BJ (cell line): ENCODE measurements around the gene ARHGAP26. TPM values are rescaled to one million over a fixed set of nuclear protein-coding genes. Genes with fewer than 3 reads are reported as not detected.
A peak's percentile ranks its signal among the peaks of the same experiment; 100 is the strongest.

ENCODE experiments used
- CTCF ChIA-PET: fragments of 350-600 bp; formaldehyde crosslinking; extraction: SDS; loops from one replicate; lab custom pipeline; 2021; ENCODE audit warnings: antibody characterized with exemption, inconsistent platforms; lab: Yijun Ruan, JAX
- POLR2A ChIA-PET: fragments of 300-600 bp; sonication (Branson Sonifier 250); formaldehyde crosslinking; extraction: SDS; loops from one replicate; lab custom pipeline; 2021; ENCODE audit warnings: antibody characterized with exemption; lab: Charles Lee
- DNase-seq: peaks from one replicate; pipeline ENCODE4 v3.0.0-alpha.2; 2011; ENCODE audit warnings: low read depth
- H3K27me3 ChIP-seq: 2 replicates; pipeline ENCODE4 v1.6.0; 2011; ENCODE audit warnings: low read length; ENCODE audit not compliant: control insufficient read depth, insufficient read depth
- H3K36me3 ChIP-seq: 2 replicates; pipeline ENCODE4 v1.5.1; 2011; ENCODE audit warnings: low read length; ENCODE audit not compliant: control insufficient read depth, insufficient read depth
- H3K4me3 ChIP-seq: 2 replicates; pipeline ENCODE4 v1.5.1; 2011; ENCODE audit warnings: low read depth, mild to moderate bottlenecking, control low read depth, low read length
- CTCF ChIP-seq: IDR thresholded peaks from 2 replicates; pipeline ENCODE4 v1.5.1; 2011; ENCODE audit warnings: low read depth, mild to moderate bottlenecking, control low read depth, inconsistent platforms, low read length, moderate library complexity; ENCODE audit not compliant: insufficient read depth
- polyA plus RNA-seq: library from polyadenylated mRNA; depleted of rRNA; stranded (reverse); fragments of >200 nt; gene quantifications from 2 replicates; pipeline ENCODE4 v1.2.3, GENCODE V29; 2011

Gene ARHGAP26
- polyA plus RNA-seq, 1 experiment, result 4.8 TPM

DNA sequence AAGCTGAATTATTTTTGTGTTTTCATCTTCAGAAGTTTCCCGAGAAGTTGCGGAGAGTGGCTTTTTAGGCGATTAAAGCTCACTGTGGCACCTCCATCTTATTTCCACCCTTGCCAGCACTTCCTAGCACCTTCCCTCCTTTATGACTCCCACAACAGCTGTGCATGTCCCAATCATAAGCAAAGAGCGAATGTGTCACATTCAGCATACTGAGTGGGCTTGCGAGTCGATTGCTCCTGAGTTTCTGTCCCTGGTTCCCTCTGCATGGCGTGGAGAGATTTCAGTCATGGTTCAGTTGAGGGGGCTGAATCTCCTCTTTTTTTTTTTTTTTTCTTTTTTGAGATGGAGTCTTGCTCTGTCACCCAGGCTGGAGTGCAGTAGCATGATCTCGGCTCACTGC, 144.9 kb downstream of the ARHGAP26 start:
- H3K27me3 ChIP-seq, result no peaks in the 10 kb centered on the region
- CTCF ChIA-PET, result interaction anchor here (2.1 to 2.4 kb wide), 2 partner anchors 11 to 27 kb away, joined by 7 to 9 read pairs; no protein-coding TSS in a partner anchor
- POLR2A ChIA-PET, result no interaction called here
- TF ChIP-seq CTCF, result no peak
- DNase-seq, result no peak
- no peak overlapping the region for H3K4me3 ChIP-seq
- H3K36me3 ChIP-seq, result no peaks in the 10 kb centered on the region

- CTCF ChIA-PET, result interaction anchor here (0.9 to 2.4 kb wide), 5 partner anchors 10 to 796 kb away, joined by 3 to 9 read pairs (median 4); no protein-coding TSS in a partner anchor
- Histone ChIP-seq H3K27me3 (no peaks in the 10 kb centered on the region), H3K4me3 (no peak overlapping the region), H3K36me3 (no peaks in the 10 kb centered on the region)
- POLR2A ChIA-PET, result no interaction called here
- DNase-seq, result no peak
- peak; percentile 64 for TF ChIP-seq CTCF
Measured at GRCh38 chr5:142915813-142916424, 145.7 kb downstream of the ARHGAP26 start.

DNA sequence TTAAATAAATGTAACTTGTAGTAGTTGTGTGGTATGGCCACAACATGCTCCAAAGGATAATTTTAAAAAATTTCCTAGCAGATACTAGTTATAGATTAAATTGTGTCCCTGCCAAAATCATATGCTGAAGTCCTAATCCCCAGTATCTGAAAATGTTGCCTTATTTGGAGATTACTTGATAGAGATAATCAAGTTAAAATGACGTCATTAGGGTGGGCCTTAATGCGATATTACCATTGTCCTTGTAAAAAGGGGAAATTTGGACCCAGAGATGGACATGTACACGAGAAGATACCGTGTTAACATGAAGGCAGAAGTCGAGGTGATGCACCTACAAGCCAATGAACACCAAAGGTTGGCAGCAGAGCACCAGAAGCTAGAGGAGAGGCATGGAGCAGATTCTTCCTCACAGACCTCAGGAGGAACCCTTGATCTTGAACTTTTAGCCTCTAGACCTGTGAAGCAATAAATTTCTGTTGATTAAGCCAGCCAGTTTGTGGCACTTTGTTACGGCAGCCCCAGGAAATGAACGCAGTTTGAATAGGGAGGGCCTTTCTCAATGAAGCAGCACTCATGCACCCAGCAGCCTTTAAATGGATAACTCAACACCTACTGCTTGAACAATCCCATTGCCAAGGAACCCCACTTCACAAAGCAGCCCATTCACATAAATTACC, 148.9 kb downstream of the ARHGAP26 start:
- H3K27me3 ChIP-seq, result no peaks in the 10 kb centered on the region
- no peaks in the 10 kb centered on the region for H3K36me3 ChIP-seq
- DNase-seq, result no peak
- TF ChIP-seq CTCF, result no peak
- POLR2A ChIA-PET, result no interaction called here
- CTCF ChIA-PET, result interaction anchor here (0.5 to 2.0 kb wide), 3 partner anchors 161 to 1224 kb away, joined by 3 to 7 read pairs (median 3); no protein-coding TSS in a partner anchor
- no peak overlapping the region for H3K4me3 ChIP-seq

DNA sequence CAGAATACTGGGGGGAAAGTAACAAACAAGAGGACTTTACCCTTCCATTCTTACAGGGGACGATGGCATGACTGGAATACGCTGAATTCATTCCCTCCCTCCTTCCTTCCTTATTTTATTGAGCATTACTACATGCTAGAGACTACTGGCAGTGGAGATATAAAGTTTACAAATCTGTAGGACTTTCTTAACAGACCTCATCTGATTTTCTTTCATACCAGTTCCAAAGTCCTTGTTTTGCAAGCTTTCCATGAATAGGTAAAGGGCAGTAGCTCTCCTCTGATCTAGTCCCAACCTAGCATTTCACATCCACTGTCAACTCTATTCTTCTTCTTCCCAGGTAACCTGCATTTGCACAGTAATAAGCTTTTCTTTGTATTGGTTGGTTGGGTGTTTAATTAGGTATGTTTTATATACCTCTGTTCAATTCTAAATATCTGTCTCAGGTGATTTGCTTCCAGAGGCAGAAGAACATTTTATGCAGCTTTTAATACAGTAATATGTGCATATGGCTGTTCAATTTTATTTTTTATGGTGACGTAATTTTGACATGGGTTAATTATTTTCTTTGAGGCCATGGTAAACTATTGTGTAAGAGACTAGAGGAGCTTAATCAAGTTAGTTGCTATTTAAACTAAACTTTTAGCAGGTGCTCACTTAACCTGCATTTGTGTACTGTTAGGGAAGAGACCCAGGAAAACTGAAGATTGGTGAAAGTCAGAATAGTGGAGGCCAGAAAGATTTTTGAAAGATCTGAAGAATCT, 150.9 kb downstream of the ARHGAP26 start:
- TF ChIP-seq CTCF, result no peak
- ChIA-PET POLR2A (no interaction called here), CTCF (interaction anchor here (0.6 to 2.3 kb wide), 19 partner anchors 8 to 1219 kb away, joined by 3 to 13 read pairs (median 3); partner anchors contain the start of gene NR3C1)
- Histone ChIP-seq H3K36me3 (no peaks in the 10 kb centered on the region), H3K27me3 (no peaks in the 10 kb centered on the region), H3K4me3 (no peak overlapping the region)
- DNase-seq, result no peak
